ENCODE results near the gene RAC3. TPM values are rescaled to one million over a fixed set of nuclear protein-coding genes. Genes with fewer than 3 reads are reported as not detected.

The RAC3 gene
- total and polyA plus RNA-seq, 9 of the 15 experiments (the other 6 are each of a cell fraction or from before 2014, with no cell fraction given) = 0.23 to 292 (median 118) TPM

DNA sequence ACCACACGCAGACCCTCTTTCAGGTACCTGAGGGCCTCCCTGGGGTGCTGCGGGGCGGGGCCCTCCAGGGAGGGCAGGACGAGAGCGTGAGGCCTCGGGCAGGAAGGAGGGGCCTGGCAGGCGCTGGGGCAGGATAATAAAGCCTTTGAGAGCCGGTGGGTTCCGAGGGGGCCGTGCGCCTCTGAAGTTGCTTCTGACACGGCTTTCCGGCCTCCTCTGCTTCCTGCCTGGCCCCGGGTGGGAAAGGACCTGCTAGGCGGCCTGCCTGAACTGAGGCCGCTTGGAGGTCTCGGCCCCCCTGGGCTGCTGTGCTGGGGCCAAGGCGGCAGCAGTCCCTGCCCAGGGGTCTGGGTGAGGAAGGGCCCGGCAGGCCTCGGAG is 19.2 kb upstream of the RAC3 start:
- H3K36me3 ChIP-seq (ENCODE audit: control insufficient read depth, insufficient read depth, low read length) = no peaks in the 10 kb centered on the region; the same call in 2 of the 3 replicates
- TF ChIP-seq SNRNP70 (optimal IDR thresholded peaks at IDR 0.05; ENCODE audit: low read depth, low read length) (no peak), ZEB2 (IDR thresholded peaks at IDR 0.05) (no peak), CBFB (CRISPR knock-in tag; IDR thresholded peaks at IDR 0.05) (no peak), ZNF445 (CRISPR knock-in tag; IDR thresholded peaks at IDR 0.05; ENCODE audit: low read depth) (no peak), ZBTB12 (CRISPR knock-in tag; IDR thresholded peaks at IDR 0.05) (no peak), PTBP1 (IDR thresholded peaks at IDR 0.05; ENCODE audit: low read depth, low read length) (no peak), PTTG1 (tag; IDR thresholded peaks at IDR 0.05; ENCODE audit: low read depth) (no peak), KLF16 (IDR thresholded peaks at IDR 0.05) (no peak), RBM25 (IDR thresholded peaks at IDR 0.05; ENCODE audit: low read depth, low read length, severe bottlenecking) (no peak)
- TF ChIP-seq, protein P1, sequence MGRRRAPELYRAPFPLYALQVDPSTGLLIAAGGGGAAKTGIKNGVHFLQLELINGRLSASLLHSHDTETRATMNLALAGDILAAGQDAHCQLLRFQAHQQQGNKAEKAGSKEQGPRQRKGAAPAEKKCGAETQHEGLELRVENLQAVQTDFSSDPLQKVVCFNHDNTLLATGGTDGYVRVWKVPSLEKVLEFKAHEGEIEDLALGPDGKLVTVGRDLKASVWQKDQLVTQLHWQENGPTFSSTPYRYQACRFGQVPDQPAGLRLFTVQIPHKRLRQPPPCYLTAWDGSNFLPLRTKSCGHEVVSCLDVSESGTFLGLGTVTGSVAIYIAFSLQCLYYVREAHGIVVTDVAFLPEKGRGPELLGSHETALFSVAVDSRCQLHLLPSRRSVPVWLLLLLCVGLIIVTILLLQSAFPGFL (CRISPR knock-in tag; IDR thresholded peaks at IDR 0.05) = no peak
- CTCF ChIA-PET (ENCODE audit: low intra/inter-chr PET ratio) = no interaction called here

More for the DNA sequence above, 19.2 kb upstream of the RAC3 start:
- intact Hi-C loops (cut with micrococcal nuclease) = no loop called here
- no peaks in the 10 kb centered on the region for H3K9me1 ChIP-seq (ENCODE audit: control insufficient read depth, insufficient read depth, low read length)
- H4K20me1 ChIP-seq (replicated peaks; ENCODE audit: control insufficient read depth, insufficient read depth, low read length) = no peaks in the 10 kb centered on the region
- no peaks in the 10 kb centered on the region for H3K79me2 ChIP-seq (ENCODE audit: control insufficient read depth, insufficient read depth, low read length)
- DNase-seq (ENCODE audit: extremely low read depth in 1 of 4, low spot score in 3 of 4) (no peak), FAIRE-seq (no peak), ATAC-seq (no peak)
- no peaks in the 10 kb centered on the region for H3K27me3 ChIP-seq (ENCODE audit: control insufficient read depth in 2 of 2, insufficient read depth in 2 of 2, low read length in 2 of 2)
- H3K4me3 ChIP-seq = no peak overlapping the region
- H3K4me2 ChIP-seq (ENCODE audit: insufficient read depth, low read length) = no peak overlapping the region
- no TSS peak for BruUV-seq (replicated peaks)
- POLR2A ChIA-PET = interaction anchor here (0.6 kb wide), 1 partner anchor 440 kb away, joined by 3 read pairs; no protein-coding TSS in a partner anchor
- H3K9me3 ChIP-seq (replicated peaks; ENCODE audit: control insufficient read depth, insufficient read depth, low read depth, low read length) = no peaks in the 10 kb centered on the region
- 79% methylated on average over 11 of the region's 20 CpGs for WGBS (ENCODE audit: insufficient coverage, low coverage, missing lambda C conversion rate)
- in situ Hi-C loops (cut with MboI) = no loop called here
- no peak overlapping the region for H3K9ac ChIP-seq (ENCODE audit: insufficient read depth in 1 of 2, low read depth in 2 of 2, low read length in 2 of 2)
- peaks cover 0 to 87% of the 10 kb centered on the region in 2 experiments; a peak in 2 of 5 replicates for H3K4me1 ChIP-seq (replicated peaks in 1 of 2; ENCODE audit: control insufficient read depth in 2 of 2, insufficient read depth in 2 of 2, low read length in 2 of 2)
- no peak overlapping the region for H2AFZ ChIP-seq (ENCODE audit: low read depth, low read length)
- H3K27ac ChIP-seq (ENCODE audit: extremely low read depth, low read depth, low read length) = no peak overlapping the region

Measured in K562 (cell line).